Measurements from ENCODE around the gene GBP3.
"Not testable (repeated sequence)": the region's sequence is repeated elsewhere in the genome, so short reads cannot be mapped to it uniquely, and the experiment has no call there.

The GBP3 gene, protein sequence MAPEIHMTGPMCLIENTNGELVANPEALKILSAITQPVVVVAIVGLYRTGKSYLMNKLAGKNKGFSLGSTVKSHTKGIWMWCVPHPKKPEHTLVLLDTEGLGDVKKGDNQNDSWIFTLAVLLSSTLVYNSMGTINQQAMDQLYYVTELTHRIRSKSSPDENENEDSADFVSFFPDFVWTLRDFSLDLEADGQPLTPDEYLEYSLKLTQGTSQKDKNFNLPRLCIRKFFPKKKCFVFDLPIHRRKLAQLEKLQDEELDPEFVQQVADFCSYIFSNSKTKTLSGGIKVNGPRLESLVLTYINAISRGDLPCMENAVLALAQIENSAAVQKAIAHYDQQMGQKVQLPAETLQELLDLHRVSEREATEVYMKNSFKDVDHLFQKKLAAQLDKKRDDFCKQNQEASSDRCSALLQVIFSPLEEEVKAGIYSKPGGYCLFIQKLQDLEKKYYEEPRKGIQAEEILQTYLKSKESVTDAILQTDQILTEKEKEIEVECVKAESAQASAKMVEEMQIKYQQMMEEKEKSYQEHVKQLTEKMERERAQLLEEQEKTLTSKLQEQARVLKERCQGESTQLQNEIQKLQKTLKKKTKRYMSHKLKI

GRCh38 chr1:89022167-89022959 lies at the start of gene GBP3:
TSS of gene GBP3 (minus strand) at chr1:89022866. CDS start at chr1:89020721, 2,145 bp downstream.
- DNase-seq, result no peak

GRCh38 chr1:89070509-89070908 lies 47.8 kb upstream of the GBP3 start:
- DNase-seq, result no peak

- DNase-seq, result no peak
Measured at GRCh38 chr1:89069951-89070350, 47.3 kb upstream of the GBP3 start.

- no peak for DNase-seq
Measured at GRCh38 chr1:89068291-89068690, 45.6 kb upstream of the GBP3 start.

- DNase-seq, result peak; percentile 31
Measured at GRCh38 chr1:89065079-89065868, 42.6 kb upstream of the GBP3 start, which contains the start of gene GBP1. TSS of gene GBP1 (minus strand) at chr1:89065208. CDS start at chr1:89063234, 1,974 bp downstream.

- no peak for DNase-seq
Measured at GRCh38 chr1:89064632-89065031, 42.0 kb upstream of the GBP3 start.

- no peak for DNase-seq
Measured at GRCh38 chr1:89063094-89063493, 40.4 kb upstream of the GBP3 start.

DNA sequence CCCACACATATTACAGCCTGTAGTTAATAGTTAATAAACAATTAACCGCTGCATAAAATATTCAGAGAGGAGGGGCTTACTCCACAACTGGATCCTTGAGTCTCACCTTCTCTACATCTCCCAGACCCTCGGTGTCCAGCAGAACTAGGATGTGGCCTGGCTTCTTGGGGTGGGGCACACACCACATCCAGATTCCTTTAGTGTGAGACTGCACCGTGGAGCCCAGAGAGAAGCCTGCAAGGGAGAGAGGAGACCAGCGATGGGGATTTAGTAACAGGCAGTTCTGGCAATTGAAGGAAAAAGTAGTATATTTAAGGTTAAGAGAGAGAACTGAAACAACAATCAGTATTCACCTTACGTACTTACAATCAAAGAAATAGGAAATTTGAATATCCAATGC lies 37.4 kb upstream of the GBP3 start:
- no peak for DNase-seq

DNA sequence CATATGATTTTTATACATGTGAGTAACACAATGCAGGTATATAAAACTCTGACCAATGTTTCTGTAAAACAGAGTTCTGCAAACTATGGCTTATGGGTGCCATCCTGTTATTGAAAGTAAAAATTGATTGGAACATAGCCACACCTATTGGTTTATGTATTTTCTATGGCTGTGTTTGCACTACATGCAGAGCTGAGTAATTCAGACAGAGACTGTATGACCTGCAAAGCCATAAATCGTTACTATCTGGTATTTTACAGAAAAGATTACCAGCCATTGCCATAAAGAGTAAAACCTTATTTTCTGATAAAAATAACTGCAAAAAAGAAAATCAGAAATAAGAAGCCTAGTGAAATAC lies 29.3 kb upstream of the GBP3 start:
- DNase-seq, result no peak

DNA sequence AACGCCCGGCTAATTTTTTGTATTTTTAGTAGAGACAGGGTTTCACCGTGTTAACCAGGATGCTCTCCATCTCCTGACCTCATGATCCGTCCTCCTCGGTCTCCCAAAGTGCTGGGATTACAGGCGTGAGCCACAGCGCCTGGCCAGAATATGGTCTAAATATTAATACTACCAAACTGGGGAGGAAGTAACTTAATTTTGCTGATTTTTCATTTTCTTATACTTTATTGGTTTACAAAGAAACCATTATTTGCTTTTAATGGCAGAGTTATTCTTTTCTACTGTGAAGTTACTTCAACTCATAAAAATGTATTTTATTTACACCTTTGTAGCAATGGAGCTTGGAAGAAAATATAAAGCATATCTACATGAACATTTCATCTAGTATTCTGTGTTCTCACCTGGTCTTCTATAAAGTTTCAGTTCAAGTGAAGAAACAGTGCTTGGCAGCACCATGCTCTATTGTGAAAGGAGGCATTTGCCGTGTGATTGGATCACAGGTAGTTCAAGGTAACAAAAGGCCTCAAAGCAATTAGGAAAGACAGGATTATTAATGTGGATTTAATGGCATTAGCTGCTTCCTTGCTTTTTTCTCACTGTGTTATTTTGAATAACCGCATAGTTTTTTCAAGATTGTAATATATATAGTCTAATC lies 28.8 kb upstream of the GBP3 start:
- no peak for DNase-seq

GRCh38 chr1:89050649-89051033 lies 28.0 kb upstream of the GBP3 start:
- DNase-seq, result no peak

DNA sequence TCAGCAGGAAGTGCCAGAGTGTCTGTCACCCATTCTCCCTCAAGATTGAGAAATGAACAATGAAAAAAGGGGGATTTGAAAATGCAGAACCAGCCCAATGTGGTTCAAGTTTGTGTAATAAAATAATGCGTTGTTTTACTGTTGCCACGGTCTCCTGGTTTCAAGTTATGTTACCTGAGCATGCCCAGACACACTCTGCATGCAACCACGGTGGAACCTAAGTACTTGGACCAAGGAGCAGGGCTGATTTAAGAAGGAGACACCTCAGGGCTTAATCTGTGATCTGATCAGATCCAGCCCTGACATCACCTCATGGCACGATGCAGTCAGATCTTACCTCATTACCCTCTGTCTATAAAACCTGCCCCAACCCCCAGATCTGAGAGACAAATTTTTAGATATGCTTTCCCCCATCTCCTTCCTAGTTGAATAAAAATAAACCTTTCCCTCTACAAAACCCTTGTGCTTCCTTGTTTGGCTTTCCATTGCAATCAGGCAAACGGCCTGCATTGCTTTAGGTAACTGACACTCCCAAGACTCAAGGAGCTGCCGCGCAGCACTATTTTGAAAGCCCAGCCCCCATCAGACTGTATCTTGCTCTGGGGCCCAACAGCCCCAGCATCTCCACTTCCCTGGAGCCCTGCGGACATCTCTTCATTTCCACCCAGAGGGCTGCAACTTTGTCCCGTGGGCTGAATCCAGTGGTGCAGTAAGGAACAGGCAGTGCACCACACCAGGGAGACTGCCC lies 27.4 kb upstream of the GBP3 start:
- DNase-seq, result not testable (repeated sequence)

DNA sequence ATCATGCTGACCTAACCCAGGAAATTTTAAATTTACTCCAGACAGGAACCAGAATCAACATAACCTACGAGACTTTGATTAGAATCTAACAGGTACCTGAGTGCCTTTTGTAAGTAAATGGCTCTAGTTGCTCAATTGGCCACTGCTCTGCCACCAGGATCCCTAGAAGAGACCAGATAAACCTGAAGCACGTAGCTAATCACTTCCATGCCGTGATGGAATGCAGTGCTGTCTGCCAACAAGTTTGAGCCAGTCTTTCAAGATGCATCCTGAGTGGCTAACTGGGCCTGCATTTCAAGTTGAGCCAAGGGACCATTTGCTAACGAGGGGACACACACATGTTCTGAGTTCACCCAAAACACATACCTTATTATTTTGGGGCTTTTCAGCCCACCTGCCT lies 26.5 kb upstream of the GBP3 start:
- DNase-seq, result not testable (repeated sequence)

DNA sequence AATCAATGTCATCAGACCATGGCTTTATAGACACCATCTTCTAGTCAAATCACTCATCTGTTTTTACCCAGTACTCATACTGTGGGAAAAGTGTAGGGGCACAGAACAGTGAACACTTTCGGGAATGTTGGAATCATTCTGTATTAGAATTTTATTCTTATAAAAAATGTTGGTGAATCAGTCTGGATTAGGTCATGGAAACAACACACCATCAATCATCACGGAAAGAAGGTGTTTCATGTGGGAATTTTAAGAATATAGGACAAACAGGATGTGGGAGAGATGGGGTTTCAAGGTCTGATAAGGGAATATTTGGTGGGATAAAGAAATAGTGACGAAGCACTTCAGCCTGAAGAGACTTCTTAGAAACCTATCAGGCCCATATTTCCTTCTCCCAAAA lies 25.1 kb upstream of the GBP3 start:
- no peak for DNase-seq

GRCh38 chr1:89046318-89047183 lies 23.9 kb upstream of the GBP3 start:
- not testable (repeated sequence) for DNase-seq

GRCh38 chr1:89044970-89045721 lies 22.5 kb upstream of the GBP3 start:
- no peak for DNase-seq

DNA sequence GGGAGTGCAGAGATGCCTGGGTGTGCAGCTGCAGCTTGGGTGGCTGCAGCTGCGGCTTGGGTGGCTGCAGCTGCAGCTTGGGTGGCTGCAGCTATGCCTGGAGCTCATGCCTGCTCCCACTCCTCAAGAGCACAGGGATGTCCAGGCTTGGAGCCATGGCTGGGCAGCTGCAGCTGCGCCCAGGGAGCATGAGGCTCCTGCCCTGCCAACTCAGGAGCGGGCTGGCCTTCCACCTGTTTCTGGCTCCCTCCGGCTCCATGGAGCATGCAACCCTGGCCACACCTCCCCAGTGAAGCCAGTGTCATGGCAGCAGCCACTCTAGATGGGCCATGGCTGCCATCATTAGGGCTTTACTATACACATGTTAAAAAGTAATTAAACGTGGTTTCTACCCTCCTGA lies 21.3 kb upstream of the GBP3 start:
- DNase-seq, result no peak

DNA sequence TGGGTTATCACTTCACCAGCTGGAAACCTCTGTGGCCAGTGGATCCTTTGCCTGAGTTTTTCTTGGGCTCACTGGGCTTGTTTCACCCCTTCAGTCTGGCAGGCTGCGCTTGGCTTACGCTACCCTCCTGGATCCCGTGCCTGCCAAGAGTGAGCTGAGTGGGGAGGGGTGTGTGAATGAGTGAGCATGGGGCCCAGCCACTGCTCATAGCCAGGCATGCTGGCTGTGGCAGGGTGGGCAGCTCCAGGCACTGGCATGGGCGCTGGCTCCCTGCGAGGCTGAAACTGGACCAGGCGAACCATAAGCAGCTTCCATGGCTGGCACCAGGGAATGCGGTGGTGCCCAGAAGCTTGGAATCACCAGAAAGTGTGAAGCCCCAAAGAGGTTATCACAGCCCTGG lies 19.8 kb upstream of the GBP3 start:
- DNase-seq, result no peak

GRCh38 chr1:89041721-89042120 lies 19.1 kb upstream of the GBP3 start:
- DNase-seq, result no peak

- no peak for DNase-seq
Measured at GRCh38 chr1:89041119-89041641, 18.5 kb upstream of the GBP3 start.

Measured in activated naive CD4-positive, alpha-beta T cell treated with anti-CD3 and anti-CD28 coated beads, Interleukin-2, amount 50 U/mL, for 16 hours (primary cell).